GM21360 (cell line): Measurements from ENCODE around the gene P2RX6.
"Not testable (repeated sequence)": the region's sequence is repeated elsewhere in the genome, so short reads cannot be mapped to it uniquely, and the experiment has no call there.

Source experiments
- ATAC-seq: cut with Tn5 transposase; IDR thresholded peaks from one replicate; pipeline ENCODE4 v1.9.1; 2021; ENCODE audit warnings: mild to moderate bottlenecking, moderate library complexity; ENCODE audit not compliant: unreplicated experiment

The P2RX6 gene

DNA sequence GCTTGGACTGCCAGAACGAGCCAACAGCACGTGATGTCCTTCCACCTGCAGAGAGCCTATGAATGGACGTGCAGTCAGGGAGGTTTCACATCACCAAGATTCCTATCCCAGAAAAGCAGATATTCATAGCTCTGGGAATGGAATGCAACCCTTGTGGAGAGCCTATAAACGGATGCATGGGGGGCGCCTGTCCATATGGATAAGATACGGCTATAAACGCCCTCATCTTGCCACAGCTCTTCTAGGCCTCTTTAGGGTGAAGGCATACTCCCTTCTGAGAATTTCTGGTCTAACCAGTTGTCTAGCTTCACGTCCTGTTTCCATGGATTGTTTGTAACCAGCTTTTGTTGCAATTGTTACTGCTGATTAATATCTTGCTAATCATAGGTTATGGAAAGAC, 56.8 kb downstream of the P2RX6 start:
- not testable (repeated sequence) for ATAC-seq

DNA sequence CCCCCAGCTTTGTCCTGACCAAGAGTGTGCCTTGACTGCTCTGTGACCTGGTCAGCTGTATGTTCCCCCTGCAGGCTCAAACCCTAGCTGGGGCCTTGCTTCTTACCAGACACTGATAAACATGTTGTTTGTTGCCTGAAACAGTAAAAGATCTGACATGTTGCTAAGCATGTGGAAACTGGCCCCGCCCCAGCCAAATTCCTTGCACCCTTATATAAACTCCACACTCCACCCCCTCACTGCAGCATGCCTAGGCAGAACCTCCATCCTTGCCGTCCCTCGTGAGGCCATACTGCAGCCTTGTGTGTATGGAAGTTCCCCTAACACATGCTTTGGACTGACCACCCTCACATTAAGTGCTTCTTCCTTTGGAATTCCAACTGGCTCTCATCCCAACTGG, 58.1 kb downstream of the P2RX6 start:
- no peak for ATAC-seq

DNA sequence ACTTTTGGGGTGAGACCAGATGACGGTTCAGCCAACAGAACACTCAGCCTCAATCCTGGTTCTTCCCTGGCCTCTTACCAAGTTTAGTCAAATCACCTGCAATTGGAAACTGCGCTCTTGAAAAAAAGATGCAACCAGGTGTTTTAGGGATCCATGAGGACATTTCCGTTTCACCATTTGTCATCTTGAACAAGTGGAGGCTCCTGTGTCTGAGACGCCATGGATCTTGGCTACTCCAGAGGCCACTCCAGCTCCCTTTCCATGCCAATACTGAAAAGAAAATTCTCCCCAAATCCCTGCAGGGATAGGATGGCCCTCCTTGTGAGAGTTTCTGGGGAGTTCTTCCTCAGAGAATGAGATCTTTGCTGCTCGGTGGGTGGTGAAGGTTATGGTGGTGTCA, 58.5 kb downstream of the P2RX6 start:
- no peak for ATAC-seq

DNA sequence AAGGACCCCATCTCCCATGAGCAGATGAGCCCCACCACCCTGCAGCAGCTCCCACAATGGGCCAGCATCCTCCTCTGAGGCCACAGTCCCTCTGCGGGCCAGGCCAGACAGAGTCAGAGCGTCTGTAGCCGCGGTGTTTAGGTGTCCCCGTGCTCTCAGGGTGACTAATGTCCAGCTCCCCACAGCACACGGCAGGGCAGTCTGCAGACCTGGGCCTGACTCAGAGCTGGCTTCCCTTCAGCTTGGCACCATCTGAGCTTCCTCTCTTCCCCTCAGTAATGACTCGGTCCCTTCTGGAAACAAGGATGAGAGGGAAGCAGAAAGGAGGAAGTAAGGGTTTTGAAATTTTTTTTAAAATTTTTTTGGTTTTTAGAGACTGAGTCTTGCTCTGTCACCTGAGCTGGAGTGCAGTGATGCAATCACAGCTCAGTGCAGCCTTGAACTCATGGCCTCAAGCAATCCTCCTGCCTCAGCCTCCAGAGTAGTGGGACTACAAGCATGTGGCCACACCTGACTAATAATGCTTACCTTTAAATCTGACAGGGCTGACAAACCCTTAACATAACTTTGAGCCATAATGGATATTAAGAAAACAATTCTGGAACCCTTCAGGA, 59.2 kb downstream of the P2RX6 start:
- no peak for ATAC-seq

DNA sequence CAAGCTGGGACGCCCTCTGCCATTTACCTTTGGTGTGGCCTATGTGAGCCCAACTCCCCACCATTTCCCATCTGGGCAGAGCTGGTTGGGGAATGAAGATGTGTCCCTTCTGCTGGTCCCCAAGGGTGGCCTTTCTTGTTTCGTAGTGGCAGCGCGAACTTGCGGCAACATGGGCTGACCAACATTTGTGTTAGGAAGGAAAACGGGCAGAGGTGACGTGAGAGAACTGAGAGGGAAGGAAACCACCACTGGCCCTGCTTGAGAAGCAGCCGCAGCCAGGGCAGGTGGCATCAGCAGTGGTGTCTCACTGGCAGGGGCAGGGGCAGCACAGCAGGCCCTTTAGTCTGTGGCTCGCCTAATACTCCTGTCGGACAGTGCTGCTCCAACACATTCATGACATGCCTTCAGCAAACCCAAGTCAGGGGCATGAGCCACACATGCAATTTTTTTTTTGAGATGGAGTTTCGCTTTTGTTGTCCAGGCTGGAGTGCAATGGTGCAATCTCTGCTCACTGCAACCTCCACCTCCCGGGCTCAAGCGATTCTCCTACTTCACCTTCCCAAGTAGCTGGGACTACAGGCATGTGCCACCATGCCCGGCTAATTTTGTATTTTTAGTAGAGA, 60.7 kb downstream of the P2RX6 start:
- no peak for ATAC-seq

DNA sequence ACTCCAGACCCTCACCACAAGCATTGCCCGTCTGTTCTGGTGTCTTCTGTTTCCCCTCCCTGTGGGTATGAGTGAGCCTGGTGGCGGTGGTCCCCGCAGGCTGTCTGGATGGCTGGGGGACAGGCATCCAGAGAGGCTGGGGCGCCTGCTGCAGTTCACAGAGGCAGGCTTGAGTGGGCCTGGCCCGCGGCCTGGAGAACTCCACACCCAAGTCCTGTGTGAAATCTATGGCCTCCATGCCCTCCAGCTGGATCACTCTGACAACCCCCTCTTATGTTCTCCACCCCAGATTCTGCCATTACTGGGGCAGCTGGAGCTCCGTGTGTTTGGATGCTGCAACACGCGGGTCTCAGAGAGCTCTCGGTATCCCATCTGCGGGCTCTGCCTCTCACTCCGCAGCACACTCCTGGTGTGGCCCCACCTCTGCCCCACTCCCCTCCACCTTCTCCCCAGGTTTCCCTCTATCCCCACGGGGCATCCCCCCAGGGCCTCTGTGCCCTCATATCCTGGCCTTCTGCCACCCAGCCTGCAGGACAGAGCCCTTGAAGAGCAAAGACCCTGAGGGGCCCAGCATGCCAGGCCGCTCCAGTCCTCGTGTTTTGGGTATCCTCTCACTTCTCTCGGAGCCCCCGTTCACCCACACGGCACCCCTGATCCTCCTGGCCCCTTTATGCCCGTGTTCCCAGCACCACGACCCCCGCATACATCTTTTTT, 62.1 kb downstream of the P2RX6 start:
- ATAC-seq, result no peak
